ENCODE measurements around the gene MBL2.

Gene MBL2

GRCh38 chr10:52771534-52772445, 794 bp downstream of the MBL2 start:
- TF ChIP-seq CTCF (IDR thresholded peaks at IDR 0.05) = no peak
- Histone ChIP-seq H3K27ac (no peak overlapping the region), H3K36me3 (no peaks in the 10 kb centered on the region), H3K27me3 (no peaks in the 10 kb centered on the region), H3K4me3 (ENCODE audit: low read depth in 1 of 2, low read length in 1 of 2) (no peak overlapping the region), H3K9me3 (no peaks in the 10 kb centered on the region), H3K4me1 (ENCODE audit: control insufficient read depth in 1 of 2, insufficient read depth in 1 of 2, low read depth in 1 of 2, low read length in 1 of 2) (no peaks in the 10 kb centered on the region)

GRCh38 chr10:52770904-52771303, 1.7 kb downstream of the MBL2 start:
- no peak for TF ChIP-seq CTCF (IDR thresholded peaks at IDR 0.05)
- Histone ChIP-seq H3K36me3 (no peaks in the 10 kb centered on the region), H3K4me3 (ENCODE audit: low read depth in 1 of 2, low read length in 1 of 2) (no peak overlapping the region), H3K9me3 (no peaks in the 10 kb centered on the region), H3K27ac (no peak overlapping the region), H3K27me3 (no peaks in the 10 kb centered on the region), H3K4me1 (ENCODE audit: control insufficient read depth in 1 of 2, insufficient read depth in 1 of 2, low read depth in 1 of 2, low read length in 1 of 2) (no peaks in the 10 kb centered on the region)

- Histone ChIP-seq H3K4me1 (ENCODE audit: control insufficient read depth in 1 of 2, insufficient read depth in 1 of 2, low read depth in 1 of 2, low read length in 1 of 2) (no peaks in the 10 kb centered on the region), H3K36me3 (no peaks in the 10 kb centered on the region), H3K27me3 (no peaks in the 10 kb centered on the region), H3K9me3 (no peaks in the 10 kb centered on the region), H3K27ac (no peak overlapping the region), H3K4me3 (ENCODE audit: low read depth in 1 of 2, low read length in 1 of 2) (no peak overlapping the region)
- TF ChIP-seq CTCF (IDR thresholded peaks at IDR 0.05) = no peak
Measured at GRCh38 chr10:52769966-52770365, 2.6 kb downstream of the MBL2 start.

- no peaks in the 10 kb centered on the region for H3K27me3 ChIP-seq
- no peak for TF ChIP-seq CTCF (IDR thresholded peaks at IDR 0.05)
- H3K27ac ChIP-seq = no peak overlapping the region
- H3K4me1 ChIP-seq (ENCODE audit: control insufficient read depth in 1 of 2, insufficient read depth in 1 of 2, low read depth in 1 of 2, low read length in 1 of 2) = no peaks in the 10 kb centered on the region
- no peaks in the 10 kb centered on the region for H3K36me3 ChIP-seq
- H3K4me3 ChIP-seq (ENCODE audit: low read depth in 1 of 2, low read length in 1 of 2) = no peak overlapping the region
- H3K9me3 ChIP-seq = no peaks in the 10 kb centered on the region
Measured at GRCh38 chr10:52768001-52768532, 4.5 kb downstream of the MBL2 start.

- no peaks in the 10 kb centered on the region for H3K9me3 ChIP-seq
- no peak for TF ChIP-seq CTCF (IDR thresholded peaks at IDR 0.05)
- H3K27ac ChIP-seq = no peak overlapping the region
- H3K36me3 ChIP-seq = no peaks in the 10 kb centered on the region
- no peaks in the 10 kb centered on the region for H3K4me1 ChIP-seq (ENCODE audit: control insufficient read depth in 1 of 2, insufficient read depth in 1 of 2, low read depth in 1 of 2, low read length in 1 of 2)
- H3K27me3 ChIP-seq = no peaks in the 10 kb centered on the region
- no peak overlapping the region for H3K4me3 ChIP-seq (ENCODE audit: low read depth in 1 of 2, low read length in 1 of 2)
Measured at GRCh38 chr10:52762088-52762487, 10.5 kb downstream of the MBL2 start.

All from neutrophil (primary cell).